Pancreas (tissue), 10 donors: ENCODE data around the gene P2RY14. TPM values are rescaled to one million over a fixed set of nuclear protein-coding genes. Genes with fewer than 3 reads are reported as not detected.
A peak's percentile ranks its signal among the peaks of the same experiment; 100 is the strongest.

Experiments
- ATAC-seq, 4 donors: fragments of 200-7000 bp; cut with Tn5 transposase; one replicate each; pipeline versions ENCODE4 v1.8.0 to v1.9.1; 2020; ENCODE audit warnings: mild to moderate bottlenecking in 4 of 4, moderate library complexity in 4 of 4
- DNase-seq, 6 donors: peaks; one replicate each; pipeline ENCODE4 v3.0.0-alpha.2; 2020
- FAIRE-seq: peaks from 2 replicates; lab custom pipeline; 2012; peaks lifted over from hg19 to GRCh38; lab: Jason Lieb, UNC
- H3K27ac ChIP-seq, 4 donors: fragments of 200-600 bp; sonication (generic); 1 replicate in 3 of 4; 2 replicates in 1 of 4; pipeline versions ENCODE4 v1.5.0 to v1.8.0; 2020
- H3K27me3 ChIP-seq, 4 donors: fragments of 200-600 bp; one replicate each; pipeline ENCODE4 v1.8.0; 2021
- H3K36me3 ChIP-seq, 3 donors: fragments of 200-600 bp; sonication (generic) in 1 of 3; one replicate each; pipeline versions ENCODE4 v1.5.0 to v1.8.0; 2020 to 2021
- H3K4me1 ChIP-seq, 3 donors: fragments of 200-600 bp; one replicate each; pipeline ENCODE4 v1.8.0; 2021
- H3K4me3 ChIP-seq, 4 donors: fragments of 200-600 bp; sonication (generic) in 2 of 4; one replicate each; pipeline versions ENCODE4 v1.5.0 to v1.8.0; 2020 to 2021
- H3K9me3 ChIP-seq, 4 donors: fragments of 200-600 bp; one replicate each; pipeline ENCODE4 v1.8.0; 2021
- WGBS, 2 donors: extraction: QIAGEN DNeasy Blood & Tissue Kit; methylation state at CpG; one replicate each; pipeline ENCODE4 v1.1.7; 2013; 5-methylcytosine and 5-hydroxymethylcytosine counted together
- intact Hi-C, 3 donors: fragments of 100-400 bp; cut with DNase I; formaldehyde crosslinking; loops; one replicate each; pipeline versions ENCODE4 v1.11.1 to v1.14.2; 2022
- polyA plus RNA-seq, 2 donors: library from polyadenylated mRNA; stranded (reverse); fragments of 200-250 nt; gene quantifications; one replicate each; pipeline ENCODE4 v1.2.3, GENCODE V29; 2013
- total RNA-seq, 6 donors: library from RNA; stranded (reverse); fragmentation: NEBNext Ultra II Directional in 4 of 6; extraction: Animal tissue kit (Norgen Biotek cat#: 25700) in 4 of 6; gene quantifications; one replicate each; pipeline versions ENCODE4 v1.2.1 to v1.2.4, GENCODE V29; 2021 to 2023
- TF ChIP-seq, protein P1 (sequence below), 4 donors: fragments of 200-600 bp; sonication (generic) in 3 of 4; IDR thresholded peaks; one replicate each; pipeline versions ENCODE4 v1.5.0 to v1.8.0; 2021; ENCODE audit warnings: antibody characterized with exemption in 4 of 4
- donor health status: healthy with polysubstance abuse.
- donor health status: DM: no; HTN: no; CAD: no; lungs with moderate emphysema.
- donor health status: DM: no; HTN: no; CAD: no.
- donor health status: control.
- donor health status: control.
- donor health status: Bipolar disorder and iron deficiency.
- donor health status: DM: yes; HTN: yes; CAD: no.
- donor health status: DM: no; HTN: no; CAD: no.
- donor health status: DM: no; HTN: no; CAD: no.
- donor health status: DM: yes; HTN: yes; CAD: no.

The P2RY14 gene
- total and polyA plus RNA-seq, 8 donors = 0.08 to 0.47 (median 0.11) TPM

DNA sequence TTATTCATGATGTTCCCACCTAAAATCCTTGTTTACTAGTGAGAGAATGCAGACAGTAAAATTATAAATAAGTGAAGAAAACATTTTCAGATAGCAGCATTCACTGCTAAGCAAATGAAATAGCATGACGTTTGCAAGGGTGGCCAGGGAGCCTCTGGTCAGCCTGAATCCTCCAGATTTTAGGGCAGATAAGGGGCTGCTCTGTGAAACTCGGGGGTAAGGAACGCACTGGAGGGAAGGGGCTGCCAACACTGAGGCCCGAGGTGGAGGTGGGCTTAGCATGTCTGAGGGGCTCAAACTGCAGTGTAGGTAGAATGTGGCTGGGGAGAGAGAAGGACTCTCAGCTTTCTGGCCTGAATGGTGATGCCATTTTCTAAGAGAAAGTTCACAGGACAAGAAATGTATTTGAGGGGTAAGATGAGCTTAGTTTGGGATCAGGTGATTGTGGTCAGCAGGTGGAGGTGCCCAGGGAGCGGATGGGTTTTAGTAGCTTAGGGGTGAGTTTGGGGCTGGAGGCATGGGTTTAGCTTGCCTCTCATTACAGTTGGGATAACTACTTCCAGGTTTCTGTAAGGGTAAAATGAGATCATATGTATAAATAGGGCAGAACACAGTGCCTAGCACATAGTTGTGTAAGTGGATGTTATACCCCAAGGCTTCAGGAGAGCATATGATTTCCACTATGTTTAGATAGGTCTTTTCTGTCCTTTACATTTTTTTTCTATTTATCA, 95.8 kb downstream of the P2RY14 start:
- TF ChIP-seq, protein P1, sequence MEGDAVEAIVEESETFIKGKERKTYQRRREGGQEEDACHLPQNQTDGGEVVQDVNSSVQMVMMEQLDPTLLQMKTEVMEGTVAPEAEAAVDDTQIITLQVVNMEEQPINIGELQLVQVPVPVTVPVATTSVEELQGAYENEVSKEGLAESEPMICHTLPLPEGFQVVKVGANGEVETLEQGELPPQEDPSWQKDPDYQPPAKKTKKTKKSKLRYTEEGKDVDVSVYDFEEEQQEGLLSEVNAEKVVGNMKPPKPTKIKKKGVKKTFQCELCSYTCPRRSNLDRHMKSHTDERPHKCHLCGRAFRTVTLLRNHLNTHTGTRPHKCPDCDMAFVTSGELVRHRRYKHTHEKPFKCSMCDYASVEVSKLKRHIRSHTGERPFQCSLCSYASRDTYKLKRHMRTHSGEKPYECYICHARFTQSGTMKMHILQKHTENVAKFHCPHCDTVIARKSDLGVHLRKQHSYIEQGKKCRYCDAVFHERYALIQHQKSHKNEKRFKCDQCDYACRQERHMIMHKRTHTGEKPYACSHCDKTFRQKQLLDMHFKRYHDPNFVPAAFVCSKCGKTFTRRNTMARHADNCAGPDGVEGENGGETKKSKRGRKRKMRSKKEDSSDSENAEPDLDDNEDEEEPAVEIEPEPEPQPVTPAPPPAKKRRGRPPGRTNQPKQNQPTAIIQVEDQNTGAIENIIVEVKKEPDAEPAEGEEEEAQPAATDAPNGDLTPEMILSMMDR (IDR thresholded peaks at IDR 0.05) = no peak
- ATAC-seq = no peak
- H3K4me1 ChIP-seq = no peaks in the 10 kb centered on the region
- intact Hi-C loops = no loop called here
- H3K27me3 ChIP-seq = no peaks in the 10 kb centered on the region
- no peak for FAIRE-seq
- no peak overlapping the region for H3K27ac ChIP-seq
- no peak for DNase-seq
- H3K9me3 ChIP-seq = no peaks in the 10 kb centered on the region
- H3K4me3 ChIP-seq = no peak overlapping the region
- WGBS, 2 donors = 62 to 76% methylated on average over 5 of the region's 5 CpGs
- H3K36me3 ChIP-seq = no peaks in the 10 kb centered on the region

- no peaks in the 10 kb centered on the region for H3K9me3 ChIP-seq
- no peaks in the 10 kb centered on the region for H3K4me1 ChIP-seq
- no peak overlapping the region for H3K4me3 ChIP-seq
- H3K36me3 ChIP-seq = no peaks in the 10 kb centered on the region
- intact Hi-C loops = no loop called here
- TF ChIP-seq, protein P1 (IDR thresholded peaks at IDR 0.05) = no peak
- H3K27me3 ChIP-seq = no peaks in the 10 kb centered on the region
- no peak overlapping the region for H3K27ac ChIP-seq
- ATAC-seq (peak in 2 of 4 donors; percentile 69 to 70), FAIRE-seq (no peak), DNase-seq (no peak)
- 29 to 31% methylated on average over 2 of the region's 2 CpGs for WGBS, 2 donors
These were observed 100.0 kb downstream of the P2RY14 start for GRCh38 chr3:151178208-151178845.

DNA sequence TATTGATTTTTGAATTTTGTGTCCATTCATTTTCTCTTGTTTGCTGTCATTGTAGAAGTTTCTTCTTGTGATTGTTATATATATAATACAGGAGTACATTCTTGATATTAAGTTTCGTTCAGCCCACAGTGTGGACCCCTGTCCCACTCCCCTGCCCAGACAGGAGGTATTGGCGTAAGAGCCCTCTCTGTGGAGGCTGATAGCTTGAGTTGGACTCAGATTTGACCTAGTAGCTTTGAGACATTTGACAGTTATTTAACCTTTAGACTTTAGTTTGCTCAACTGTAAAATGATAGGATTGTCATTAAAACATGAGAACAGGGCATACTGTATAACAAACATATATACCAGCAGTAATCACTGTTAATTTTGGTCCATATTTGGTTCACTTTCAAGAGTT, 102.4 kb downstream of the P2RY14 start:
- Histone ChIP-seq H3K27me3 (no peaks in the 10 kb centered on the region), H3K36me3 (no peaks in the 10 kb centered on the region), H3K4me3 (no peak overlapping the region), H3K9me3 (no peaks in the 10 kb centered on the region), H3K27ac (no peak overlapping the region), H3K4me1 (no peaks in the 10 kb centered on the region)
- FAIRE-seq (no peak), ATAC-seq (no peak), DNase-seq (no peak)
- TF ChIP-seq, protein P1 (IDR thresholded peaks at IDR 0.05) = no peak
- 85 to 92% methylated on average over 2 of the region's 2 CpGs for WGBS, 2 donors
- intact Hi-C loops = no loop called here

DNA sequence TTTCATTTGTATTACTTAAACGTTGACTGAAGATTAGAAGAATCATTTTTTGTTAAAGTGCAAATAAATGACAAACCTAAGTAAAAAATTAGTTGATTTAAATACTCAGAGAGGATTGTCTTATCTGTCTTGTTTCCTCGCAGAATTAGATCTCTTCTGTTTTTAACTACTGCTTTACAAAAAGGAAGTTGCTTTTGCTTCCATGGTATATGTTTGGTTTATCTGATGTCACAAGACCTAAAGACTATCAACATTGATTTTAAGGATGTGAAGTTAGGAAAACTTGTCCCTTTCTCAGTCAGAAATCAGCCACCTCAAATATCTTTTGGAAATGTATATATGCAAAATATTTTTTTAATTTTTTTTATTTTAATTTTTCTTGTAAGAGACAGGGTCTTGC, 104.0 kb downstream of the P2RY14 start:
- FAIRE-seq (no peak), ATAC-seq (no peak), DNase-seq (no peak)
- H3K27ac ChIP-seq = no peak overlapping the region
- no peaks in the 10 kb centered on the region for H3K27me3 ChIP-seq
- H3K4me1 ChIP-seq = no peaks in the 10 kb centered on the region
- WGBS, 2 donors = 35 to 36% methylated on average over 2 of the region's 2 CpGs
- TF ChIP-seq, protein P1 (IDR thresholded peaks at IDR 0.05) = no peak
- intact Hi-C loops = no loop called here
- H3K4me3 ChIP-seq = no peak overlapping the region
- H3K9me3 ChIP-seq = no peaks in the 10 kb centered on the region
- no peaks in the 10 kb centered on the region for H3K36me3 ChIP-seq
